ENCODE data around the gene SLX4IP.
A peak's percentile ranks its signal among the peaks of the same experiment; 100 is the strongest.
"Not testable (repeated sequence)": the region's sequence is repeated elsewhere in the genome, so short reads cannot be mapped to it uniquely, and the experiment has no call there.

Gene SLX4IP

GRCh38 chr20:10434832-10435812 lies at the start of gene SLX4IP:
TSS of gene SLX4IP (plus strand) at chr20:10435305. CDS start at chr20:10458205, 22,900 bp downstream.
- peak; percentile 96 for DNase-seq
- Histone ChIP-seq H3K4me3 (ENCODE audit: low read depth, low read length) (peak within 1 kb of the TSS; percentile 82), H3K27me3 (ENCODE audit: insufficient read depth, low read depth, severe bottlenecking) (no peaks in the 10 kb centered on the region), H3K9me3 (ENCODE audit: severe bottlenecking) (no peaks in the 10 kb centered on the region), H3K36me3 (peaks cover 2% of the 10 kb centered on the region; the same call in 1 of the 2 replicates), H3K27ac (peak within 1 kb of the TSS; percentile 97)
- TF ChIP-seq CTCF (IDR thresholded peaks at IDR 0.05; ENCODE audit: low read depth, low read length): no peak

GRCh38 chr20:10385850-10386544 lies 49.1 kb upstream of the SLX4IP start:
- no peak for DNase-seq
- Histone ChIP-seq H3K27me3 (ENCODE audit: insufficient read depth, low read depth, severe bottlenecking) (no peaks in the 10 kb centered on the region), H3K36me3 (no peaks in the 10 kb centered on the region), H3K27ac (no peak overlapping the region), H3K4me3 (ENCODE audit: low read depth, low read length) (no peak overlapping the region), H3K9me3 (ENCODE audit: severe bottlenecking) (no peaks in the 10 kb centered on the region)
- no peak for TF ChIP-seq CTCF (IDR thresholded peaks at IDR 0.05; ENCODE audit: low read depth, low read length)

GRCh38 chr20:10387686-10388085 lies 47.4 kb upstream of the SLX4IP start:
- DNase-seq: no peak
- H3K4me3 ChIP-seq (ENCODE audit: low read depth, low read length): no peak overlapping the region
- H3K9me3 ChIP-seq (ENCODE audit: severe bottlenecking): no peaks in the 10 kb centered on the region
- no peak for TF ChIP-seq CTCF (IDR thresholded peaks at IDR 0.05; ENCODE audit: low read depth, low read length)
- H3K27ac ChIP-seq: no peak overlapping the region
- H3K27me3 ChIP-seq (ENCODE audit: insufficient read depth, low read depth, severe bottlenecking): no peaks in the 10 kb centered on the region
- H3K36me3 ChIP-seq: no peaks in the 10 kb centered on the region

- Histone ChIP-seq H3K4me3 (ENCODE audit: low read depth, low read length) (no peak overlapping the region), H3K27me3 (ENCODE audit: insufficient read depth, low read depth, severe bottlenecking) (no peaks in the 10 kb centered on the region), H3K9me3 (ENCODE audit: severe bottlenecking) (no peaks in the 10 kb centered on the region), H3K36me3 (no peaks in the 10 kb centered on the region), H3K27ac (no peak overlapping the region)
- no peak for DNase-seq
- no peak for TF ChIP-seq CTCF (IDR thresholded peaks at IDR 0.05; ENCODE audit: low read depth, low read length)
Measured at GRCh38 chr20:10388597-10388996, 46.5 kb upstream of the SLX4IP start.

- DNase-seq: no peak
- Histone ChIP-seq H3K27ac (no peak overlapping the region), H3K36me3 (no peaks in the 10 kb centered on the region), H3K9me3 (ENCODE audit: severe bottlenecking) (no peaks in the 10 kb centered on the region), H3K4me3 (ENCODE audit: low read depth, low read length) (no peak overlapping the region), H3K27me3 (ENCODE audit: insufficient read depth, low read depth, severe bottlenecking) (no peaks in the 10 kb centered on the region)
- TF ChIP-seq CTCF (IDR thresholded peaks at IDR 0.05; ENCODE audit: low read depth, low read length): no peak
Measured at GRCh38 chr20:10390709-10391108, 44.4 kb upstream of the SLX4IP start.

- H3K36me3 ChIP-seq; H3K27ac ChIP-seq; H3K4me3 ChIP-seq (ENCODE audit: low read depth, low read length); DNase-seq; H3K27me3 ChIP-seq (ENCODE audit: insufficient read depth, low read depth, severe bottlenecking); H3K9me3 ChIP-seq (ENCODE audit: severe bottlenecking): not testable (repeated sequence)
Measured at GRCh38 chr20:10394752-10395151, 40.4 kb upstream of the SLX4IP start.

All from WERI-Rb-1 (cell line).